Measurements from ENCODE around the gene HPSE2. TPM values are rescaled to one million over a fixed set of nuclear protein-coding genes. Genes with fewer than 3 reads are reported as not detected.

HPSE2 gene
- total and polyA plus RNA-seq, 2 of the 8 experiments (the other 6 are each of a cell fraction or from before 2014, with no cell fraction given), result 0.41 to 0.58 TPM

DNA sequence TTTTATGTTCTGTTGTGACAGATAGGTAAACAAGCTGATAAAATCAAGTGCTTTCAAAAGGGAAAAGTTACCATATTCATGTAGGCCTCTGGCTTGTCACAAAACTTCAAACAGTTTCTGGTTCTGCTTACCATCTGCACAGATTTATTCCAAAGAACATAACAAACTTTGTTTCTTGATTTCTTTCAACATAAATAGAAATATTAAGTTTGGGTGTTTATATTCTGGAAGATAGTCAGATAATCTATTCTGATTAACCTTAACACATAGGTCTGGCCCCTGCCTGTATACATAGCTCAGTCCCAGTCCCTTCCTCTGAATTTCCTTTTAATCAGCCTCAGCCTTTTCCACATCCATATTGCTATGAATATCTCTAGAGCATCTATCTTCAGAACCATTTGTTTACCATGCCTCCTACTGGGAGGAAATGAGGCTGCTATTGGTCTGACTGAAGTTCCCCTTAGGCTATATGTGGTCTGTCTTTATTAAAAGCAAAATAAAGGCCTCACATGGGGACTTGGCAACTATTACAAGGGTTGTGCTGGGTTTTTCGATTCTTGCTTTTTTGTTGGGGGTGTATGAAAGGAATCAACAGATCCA, 319.0 kb downstream of the HPSE2 start (continued):
- TF ChIP-seq, protein P1, sequence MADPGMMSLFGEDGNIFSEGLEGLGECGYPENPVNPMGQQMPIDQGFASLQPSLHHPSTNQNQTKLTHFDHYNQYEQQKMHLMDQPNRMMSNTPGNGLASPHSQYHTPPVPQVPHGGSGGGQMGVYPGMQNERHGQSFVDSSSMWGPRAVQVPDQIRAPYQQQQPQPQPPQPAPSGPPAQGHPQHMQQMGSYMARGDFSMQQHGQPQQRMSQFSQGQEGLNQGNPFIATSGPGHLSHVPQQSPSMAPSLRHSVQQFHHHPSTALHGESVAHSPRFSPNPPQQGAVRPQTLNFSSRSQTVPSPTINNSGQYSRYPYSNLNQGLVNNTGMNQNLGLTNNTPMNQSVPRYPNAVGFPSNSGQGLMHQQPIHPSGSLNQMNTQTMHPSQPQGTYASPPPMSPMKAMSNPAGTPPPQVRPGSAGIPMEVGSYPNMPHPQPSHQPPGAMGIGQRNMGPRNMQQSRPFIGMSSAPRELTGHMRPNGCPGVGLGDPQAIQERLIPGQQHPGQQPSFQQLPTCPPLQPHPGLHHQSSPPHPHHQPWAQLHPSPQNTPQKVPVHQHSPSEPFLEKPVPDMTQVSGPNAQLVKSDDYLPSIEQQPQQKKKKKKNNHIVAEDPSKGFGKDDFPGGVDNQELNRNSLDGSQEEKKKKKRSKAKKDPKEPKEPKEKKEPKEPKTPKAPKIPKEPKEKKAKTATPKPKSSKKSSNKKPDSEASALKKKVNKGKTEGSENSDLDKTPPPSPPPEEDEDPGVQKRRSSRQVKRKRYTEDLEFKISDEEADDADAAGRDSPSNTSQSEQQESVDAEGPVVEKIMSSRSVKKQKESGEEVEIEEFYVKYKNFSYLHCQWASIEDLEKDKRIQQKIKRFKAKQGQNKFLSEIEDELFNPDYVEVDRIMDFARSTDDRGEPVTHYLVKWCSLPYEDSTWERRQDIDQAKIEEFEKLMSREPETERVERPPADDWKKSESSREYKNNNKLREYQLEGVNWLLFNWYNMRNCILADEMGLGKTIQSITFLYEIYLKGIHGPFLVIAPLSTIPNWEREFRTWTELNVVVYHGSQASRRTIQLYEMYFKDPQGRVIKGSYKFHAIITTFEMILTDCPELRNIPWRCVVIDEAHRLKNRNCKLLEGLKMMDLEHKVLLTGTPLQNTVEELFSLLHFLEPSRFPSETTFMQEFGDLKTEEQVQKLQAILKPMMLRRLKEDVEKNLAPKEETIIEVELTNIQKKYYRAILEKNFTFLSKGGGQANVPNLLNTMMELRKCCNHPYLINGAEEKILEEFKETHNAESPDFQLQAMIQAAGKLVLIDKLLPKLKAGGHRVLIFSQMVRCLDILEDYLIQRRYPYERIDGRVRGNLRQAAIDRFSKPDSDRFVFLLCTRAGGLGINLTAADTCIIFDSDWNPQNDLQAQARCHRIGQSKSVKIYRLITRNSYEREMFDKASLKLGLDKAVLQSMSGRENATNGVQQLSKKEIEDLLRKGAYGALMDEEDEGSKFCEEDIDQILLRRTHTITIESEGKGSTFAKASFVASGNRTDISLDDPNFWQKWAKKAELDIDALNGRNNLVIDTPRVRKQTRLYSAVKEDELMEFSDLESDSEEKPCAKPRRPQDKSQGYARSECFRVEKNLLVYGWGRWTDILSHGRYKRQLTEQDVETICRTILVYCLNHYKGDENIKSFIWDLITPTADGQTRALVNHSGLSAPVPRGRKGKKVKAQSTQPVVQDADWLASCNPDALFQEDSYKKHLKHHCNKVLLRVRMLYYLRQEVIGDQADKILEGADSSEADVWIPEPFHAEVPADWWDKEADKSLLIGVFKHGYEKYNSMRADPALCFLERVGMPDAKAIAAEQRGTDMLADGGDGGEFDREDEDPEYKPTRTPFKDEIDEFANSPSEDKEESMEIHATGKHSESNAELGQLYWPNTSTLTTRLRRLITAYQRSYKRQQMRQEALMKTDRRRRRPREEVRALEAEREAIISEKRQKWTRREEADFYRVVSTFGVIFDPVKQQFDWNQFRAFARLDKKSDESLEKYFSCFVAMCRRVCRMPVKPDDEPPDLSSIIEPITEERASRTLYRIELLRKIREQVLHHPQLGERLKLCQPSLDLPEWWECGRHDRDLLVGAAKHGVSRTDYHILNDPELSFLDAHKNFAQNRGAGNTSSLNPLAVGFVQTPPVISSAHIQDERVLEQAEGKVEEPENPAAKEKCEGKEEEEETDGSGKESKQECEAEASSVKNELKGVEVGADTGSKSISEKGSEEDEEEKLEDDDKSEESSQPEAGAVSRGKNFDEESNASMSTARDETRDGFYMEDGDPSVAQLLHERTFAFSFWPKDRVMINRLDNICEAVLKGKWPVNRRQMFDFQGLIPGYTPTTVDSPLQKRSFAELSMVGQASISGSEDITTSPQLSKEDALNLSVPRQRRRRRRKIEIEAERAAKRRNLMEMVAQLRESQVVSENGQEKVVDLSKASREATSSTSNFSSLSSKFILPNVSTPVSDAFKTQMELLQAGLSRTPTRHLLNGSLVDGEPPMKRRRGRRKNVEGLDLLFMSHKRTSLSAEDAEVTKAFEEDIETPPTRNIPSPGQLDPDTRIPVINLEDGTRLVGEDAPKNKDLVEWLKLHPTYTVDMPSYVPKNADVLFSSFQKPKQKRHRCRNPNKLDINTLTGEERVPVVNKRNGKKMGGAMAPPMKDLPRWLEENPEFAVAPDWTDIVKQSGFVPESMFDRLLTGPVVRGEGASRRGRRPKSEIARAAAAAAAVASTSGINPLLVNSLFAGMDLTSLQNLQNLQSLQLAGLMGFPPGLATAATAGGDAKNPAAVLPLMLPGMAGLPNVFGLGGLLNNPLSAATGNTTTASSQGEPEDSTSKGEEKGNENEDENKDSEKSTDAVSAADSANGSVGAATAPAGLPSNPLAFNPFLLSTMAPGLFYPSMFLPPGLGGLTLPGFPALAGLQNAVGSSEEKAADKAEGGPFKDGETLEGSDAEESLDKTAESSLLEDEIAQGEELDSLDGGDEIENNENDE (IDR thresholded peaks at IDR 0.05; ENCODE audit: insufficient replicate concordance, low read length), result no peak
- no peak for TF ChIP-seq GTF2F1 (IDR thresholded peaks at IDR 0.05; ENCODE audit: borderline replicate concordance, low read depth, low read length)
- no peak for TF ChIP-seq CHD1 (IDR thresholded peaks at IDR 0.05; ENCODE audit: low read depth, low read length)
- no peak for TF ChIP-seq BRCA1 (IDR thresholded peaks at IDR 0.05; ENCODE audit: low read depth, low read length)
- no peak for TF ChIP-seq ASH2L (IDR thresholded peaks at IDR 0.05; ENCODE audit: low read length)
- TF ChIP-seq RNF2 (IDR thresholded peaks at IDR 0.05; ENCODE audit: borderline replicate concordance, low read depth, low read length, missing control alignments, poor library complexity, severe bottlenecking), result no peak
- TF ChIP-seq JUN (IDR thresholded peaks at IDR 0.05; ENCODE audit: low read depth, low read length), result no peak
- no peak for TF ChIP-seq SP4 (IDR thresholded peaks at IDR 0.05; ENCODE audit: low read length)
- TF ChIP-seq SIX5 (IDR thresholded peaks at IDR 0.05; ENCODE audit: low read depth, low read length), result no peak

All from H1 (cell line).